Stimulated activated CD4-positive, alpha-beta T cell treated with anti-CD3 and anti-CD28 coated beads, TNF-alpha, amount 100 ng/mL, for 1 hour (primary cell): ENCODE measurements around the gene TMEM106A.
A peak's percentile ranks its signal among the peaks of the same experiment; 100 is the strongest.
"Not testable (repeated sequence)": the region's sequence is repeated elsewhere in the genome, so short reads cannot be mapped to it uniquely, and the experiment has no call there.

Experiments used
- DNase-seq, 3 donors: peaks; one replicate each; pipeline ENCODE4 v3.0.0-alpha.2; 2020; ENCODE audit warnings: low read depth in 3 of 3, low spot score in 1 of 3

TMEM106A gene

DNA sequence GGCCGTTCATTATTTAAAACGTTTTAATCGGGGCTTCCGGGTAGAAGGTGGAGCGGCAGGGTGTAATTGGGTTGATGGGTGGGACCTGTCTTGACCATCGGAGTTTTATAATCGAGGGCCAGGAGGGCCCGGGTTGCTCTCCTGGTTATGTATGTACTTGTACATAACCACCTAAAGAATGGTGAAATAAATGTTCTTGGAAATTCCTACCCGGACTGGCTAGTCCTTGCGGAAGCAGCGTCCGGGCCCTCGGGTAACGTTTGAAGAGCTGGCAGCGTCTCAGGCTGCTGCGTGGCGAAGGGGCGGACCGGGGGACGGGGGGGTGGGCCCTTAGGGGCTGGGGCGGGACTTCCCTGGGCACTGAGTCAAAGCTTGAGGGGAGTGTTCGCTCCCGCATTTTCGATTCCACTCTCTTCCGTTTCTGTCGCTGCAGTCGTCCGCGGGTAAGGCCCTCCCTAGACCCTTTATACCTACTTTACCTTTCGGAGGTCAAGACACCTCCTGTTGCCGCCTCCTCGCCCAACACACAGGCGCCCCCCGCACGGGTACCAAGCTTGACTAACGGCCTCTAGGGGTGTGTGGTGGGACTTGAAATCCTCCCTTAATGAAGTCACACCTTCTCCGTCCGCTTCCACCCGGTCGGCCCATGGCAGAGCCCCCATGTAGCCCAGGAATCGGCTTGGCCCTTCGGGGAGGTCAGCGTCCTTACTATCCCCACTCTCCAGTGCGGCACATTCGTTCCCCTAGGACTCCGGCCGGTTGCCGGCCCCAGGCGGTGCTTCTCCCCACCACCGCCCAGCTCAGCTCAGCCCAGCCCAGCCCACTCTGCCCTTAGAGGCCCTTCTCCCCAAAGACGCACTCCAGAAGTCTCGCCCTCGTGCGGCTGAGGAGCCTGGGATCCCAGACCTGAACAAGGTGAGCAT is at the start of gene TMEM106A:
TMEM106A (plus strand) TSS at position 396 of the 923 bp plus-strand sequence. CDS start 1,167 bp downstream, outside the sequence.
- peak; percentile 21 to 55 (median 49) for DNase-seq

- DNase-seq: not testable (repeated sequence)
These were observed 45.7 kb upstream of the TMEM106A start for GRCh38 chr17:43165971-43166370.

DNA sequence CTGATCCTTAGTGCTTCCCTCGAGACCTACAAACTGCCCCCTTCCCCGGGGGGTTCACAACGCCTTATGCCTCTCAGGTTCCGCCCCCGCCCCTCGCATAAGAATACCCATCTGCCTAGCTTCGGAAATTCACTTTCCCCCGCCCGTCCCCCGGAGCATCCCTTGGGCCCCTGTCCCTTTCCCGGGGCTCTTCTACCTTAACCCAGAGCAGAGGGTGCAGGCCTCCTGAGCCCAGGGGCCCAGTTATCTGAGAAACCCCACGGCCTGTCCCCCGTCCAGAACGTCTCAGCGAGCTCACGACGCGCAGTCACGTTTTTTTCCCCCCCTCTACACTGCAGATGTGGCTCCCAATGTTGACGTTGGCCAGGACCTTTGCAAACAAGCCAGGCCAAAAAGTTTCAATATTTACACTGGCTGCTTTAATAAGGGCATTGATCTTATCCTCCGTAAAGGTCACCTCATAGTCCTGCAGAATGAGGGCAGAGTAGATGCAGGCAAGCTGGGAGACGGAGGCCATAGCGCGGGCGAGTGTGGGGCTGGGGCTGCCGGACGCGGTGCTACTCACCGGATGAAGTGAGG is 42.0 kb upstream of the TMEM106A start:
- DNase-seq: peak in 1 of 3 donors; percentile 8

GRCh38 chr17:43170140-43170765 is 41.4 kb upstream of the TMEM106A start:
- DNase-seq: peak; percentile 64 to 71 (median 67)

GRCh38 chr17:43170766-43171585 is 40.7 kb upstream of the TMEM106A start, which contains the start of gene NBR1:
Gene NBR1, plus strand, starts transcription at chr17:43171214. Its CDS starts 4,586 bp downstream, at chr17:43175800.
- peak; percentile 82 to 88 (median 87) for DNase-seq

DNA sequence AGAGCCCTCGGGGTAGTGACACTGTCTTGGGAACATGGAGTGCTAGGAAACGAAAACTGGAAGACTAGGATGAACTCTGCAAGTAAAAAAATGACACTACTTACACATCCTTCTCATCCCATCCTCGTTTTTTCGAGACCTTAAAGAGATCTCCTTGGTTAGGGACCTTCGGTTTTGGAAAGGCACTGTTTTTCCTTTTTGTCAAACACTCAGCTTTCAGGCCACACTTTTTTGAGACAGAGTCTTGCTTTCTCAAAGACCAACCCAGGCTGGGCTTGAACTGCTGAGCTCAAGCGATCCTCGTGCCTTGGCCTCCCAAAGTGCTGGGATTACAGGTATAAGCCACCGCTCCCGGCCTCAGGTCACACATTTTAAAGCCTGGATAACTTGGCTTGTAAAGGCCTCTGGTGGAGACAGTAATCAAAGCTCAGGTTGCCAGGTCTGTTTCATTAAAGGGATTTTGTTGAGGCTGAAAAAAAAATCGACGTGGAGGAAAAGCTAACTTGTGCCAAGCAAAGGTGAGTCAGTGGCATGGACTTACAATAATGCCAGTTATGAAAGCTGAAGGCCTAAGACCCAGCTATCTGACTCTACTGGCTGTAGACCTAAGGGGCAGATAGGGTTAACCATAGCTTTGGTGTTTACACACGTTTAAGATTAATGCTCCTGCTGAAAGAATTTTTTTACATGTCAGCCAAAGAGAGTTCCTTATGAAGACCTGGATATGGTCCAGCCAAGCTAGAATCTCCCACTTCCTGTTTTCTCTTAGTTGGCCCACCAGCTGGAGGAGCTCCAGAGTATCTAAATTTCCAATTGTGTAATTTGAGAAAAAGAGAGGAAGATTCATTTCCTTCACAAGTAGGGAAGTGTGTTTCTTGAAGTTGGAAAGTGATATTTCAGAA is 39.8 kb upstream of the TMEM106A start:
- DNase-seq: no peak

GRCh38 chr17:43175213-43176118 is 36.2 kb upstream of the TMEM106A start:
- no peak for DNase-seq

- no peak for DNase-seq
These were observed 35.5 kb upstream of the TMEM106A start for GRCh38 chr17:43176119-43176570.

DNA sequence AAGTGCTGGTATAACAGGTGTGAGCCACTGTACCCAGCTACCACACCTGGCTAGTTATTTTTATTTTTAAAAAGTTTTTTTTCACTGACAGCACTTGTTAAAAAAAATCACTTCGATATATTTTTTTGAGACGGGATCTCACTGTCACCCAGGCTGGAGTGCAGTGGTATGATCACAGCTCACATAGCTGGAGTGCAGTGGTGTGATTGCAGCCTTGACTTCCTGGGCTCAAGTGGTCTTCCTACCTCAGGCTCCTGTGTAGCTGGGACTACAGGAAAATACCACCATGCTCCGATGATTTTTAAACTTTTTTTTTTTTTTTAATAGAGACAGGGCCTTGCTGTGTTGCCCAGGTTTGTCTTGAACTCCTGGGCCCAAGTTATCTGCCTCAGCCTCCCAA is 27.8 kb upstream of the TMEM106A start:
- no peak for DNase-seq

GRCh38 chr17:43186656-43187055 is 25.0 kb upstream of the TMEM106A start:
- not testable (repeated sequence) for DNase-seq

DNA sequence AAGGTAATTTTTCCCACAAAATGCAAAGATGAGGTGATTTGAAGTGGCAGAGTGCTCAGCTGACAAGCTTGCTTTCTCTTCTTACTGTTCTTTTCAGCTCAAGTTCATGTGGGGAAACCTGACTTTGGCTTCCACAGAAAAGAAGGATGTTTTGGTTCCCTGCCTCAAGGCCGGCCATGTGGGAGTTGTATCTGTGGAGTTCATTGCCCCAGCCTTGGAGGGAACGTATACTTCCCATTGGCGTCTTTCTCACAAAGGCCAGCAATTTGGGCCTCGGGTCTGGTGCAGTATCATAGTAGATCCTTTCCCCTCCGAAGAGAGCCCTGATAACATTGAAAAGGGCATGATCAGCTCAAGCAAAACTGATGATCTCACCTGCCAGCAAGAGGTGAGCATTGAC is 18.4 kb upstream of the TMEM106A start:
- DNase-seq: no peak

- DNase-seq: no peak
These were observed 12.0 kb upstream of the TMEM106A start for GRCh38 chr17:43199633-43200032.

DNA sequence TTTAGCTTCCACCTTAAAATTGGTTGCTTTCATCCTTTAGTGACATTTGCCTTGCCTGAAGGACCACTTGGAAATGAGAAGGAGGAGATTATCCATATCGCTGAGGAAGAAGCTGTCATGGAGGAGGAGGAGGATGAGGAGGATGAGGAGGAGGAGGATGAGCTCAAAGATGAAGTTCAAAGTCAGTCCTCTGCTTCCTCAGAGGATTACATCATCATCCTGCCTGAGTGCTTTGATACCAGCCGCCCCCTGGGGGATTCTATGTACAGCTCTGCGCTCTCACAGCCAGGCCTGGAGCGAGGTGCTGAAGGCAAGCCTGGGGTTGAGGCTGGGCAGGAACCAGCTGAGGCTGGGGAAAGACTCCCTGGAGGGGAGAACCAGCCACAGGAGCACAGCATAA is 11.5 kb upstream of the TMEM106A start:
- DNase-seq: no peak

DNA sequence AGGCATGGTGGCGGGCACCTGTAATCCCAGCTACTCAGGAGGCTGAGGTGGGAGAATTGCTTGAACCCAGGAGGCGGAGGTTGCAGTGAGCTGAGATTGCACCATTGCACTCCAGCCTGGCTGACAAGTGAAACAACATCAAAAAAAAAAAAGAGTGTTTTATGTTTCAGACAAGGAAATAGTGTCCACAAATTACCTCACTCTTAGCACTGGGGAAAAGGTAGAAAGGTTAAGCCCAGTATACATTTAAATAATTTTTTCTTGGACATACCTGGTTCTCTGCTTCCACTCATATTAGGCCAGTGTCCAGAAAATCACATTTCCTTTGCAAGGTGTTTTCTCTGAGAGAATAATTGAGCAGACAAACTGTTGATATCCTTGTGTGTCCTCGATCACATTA is 8.7 kb upstream of the TMEM106A start:
- not testable (repeated sequence) for DNase-seq

- no peak for DNase-seq
These were observed 1.1 kb upstream of the TMEM106A start for GRCh38 chr17:43210576-43210975.

- DNase-seq: no peak
These were observed 574 bp upstream of the TMEM106A start for GRCh38 chr17:43211123-43211479.

DNA sequence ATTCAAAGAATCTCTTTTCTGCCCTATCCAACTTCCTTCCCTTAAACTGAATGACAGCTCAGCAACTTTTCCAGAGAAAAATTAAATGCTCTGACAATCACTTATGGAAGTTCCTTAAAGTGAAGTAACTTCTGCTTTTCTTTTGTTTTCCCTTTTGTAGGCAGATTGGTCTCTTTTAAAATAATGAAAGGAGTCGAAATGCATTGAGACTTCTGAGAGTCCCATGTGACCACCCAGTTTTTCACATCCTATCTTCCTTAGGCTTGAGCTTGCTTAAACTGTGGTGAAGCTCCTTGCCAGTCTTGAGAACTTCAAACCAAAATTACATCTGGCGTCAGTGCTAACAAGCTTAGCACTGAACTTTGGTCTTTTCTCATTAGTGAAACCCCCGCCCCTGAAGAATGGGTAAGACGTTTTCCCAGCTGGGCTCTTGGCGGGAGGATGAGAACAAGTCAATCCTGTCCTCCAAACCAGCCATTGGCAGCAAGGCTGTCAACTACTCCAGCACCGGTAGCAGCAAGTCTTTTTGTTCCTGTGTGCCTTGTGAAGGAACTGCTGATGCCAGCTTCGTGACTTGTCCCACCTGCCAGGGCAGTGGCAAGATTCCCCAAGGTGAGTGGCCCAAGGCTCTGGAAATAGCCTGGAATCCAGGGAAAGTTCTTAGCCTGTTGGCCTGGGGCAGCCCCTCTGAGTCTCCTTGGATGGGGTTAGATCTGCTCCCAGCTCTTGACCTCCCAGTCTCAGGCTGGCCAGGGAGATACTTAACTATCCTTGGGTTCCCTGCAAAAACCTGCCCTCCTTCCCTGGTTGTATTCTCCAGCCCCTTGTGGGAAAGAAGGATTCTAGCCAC is 1.2 kb downstream of the TMEM106A start:
- DNase-seq: no peak

- no peak for DNase-seq
These were observed 1.9 kb downstream of the TMEM106A start for GRCh38 chr17:43213545-43213944.
